T-helper 2 cell treated with Interferon-gamma antibody and Interleukin-4, amounts not matched to agents 100 ng/mL and 5 ng/mL, for 36 hours (primary cell): ENCODE results near the gene UROD. TPM values are rescaled to one million over a fixed set of nuclear protein-coding genes. Genes with fewer than 3 reads are reported as not detected.
"Not testable (repeated sequence)": the region's sequence is repeated elsewhere in the genome, so short reads cannot be mapped to it uniquely, and the experiment has no call there.

Experiments
- intact Hi-C: fragments of 100-400 bp; cut with micrococcal nuclease; formaldehyde crosslinking; loops from one replicate; pipeline ENCODE4 v1.15.1; 2023
- total RNA-seq: library from RNA; stranded (reverse); gene quantifications from 2 replicates; pipeline ENCODE4 v1.2.3, GENCODE V29; 2022

The UROD gene
- 62.1 and 64.5 TPM in 2 replicates for total RNA-seq

DNA sequence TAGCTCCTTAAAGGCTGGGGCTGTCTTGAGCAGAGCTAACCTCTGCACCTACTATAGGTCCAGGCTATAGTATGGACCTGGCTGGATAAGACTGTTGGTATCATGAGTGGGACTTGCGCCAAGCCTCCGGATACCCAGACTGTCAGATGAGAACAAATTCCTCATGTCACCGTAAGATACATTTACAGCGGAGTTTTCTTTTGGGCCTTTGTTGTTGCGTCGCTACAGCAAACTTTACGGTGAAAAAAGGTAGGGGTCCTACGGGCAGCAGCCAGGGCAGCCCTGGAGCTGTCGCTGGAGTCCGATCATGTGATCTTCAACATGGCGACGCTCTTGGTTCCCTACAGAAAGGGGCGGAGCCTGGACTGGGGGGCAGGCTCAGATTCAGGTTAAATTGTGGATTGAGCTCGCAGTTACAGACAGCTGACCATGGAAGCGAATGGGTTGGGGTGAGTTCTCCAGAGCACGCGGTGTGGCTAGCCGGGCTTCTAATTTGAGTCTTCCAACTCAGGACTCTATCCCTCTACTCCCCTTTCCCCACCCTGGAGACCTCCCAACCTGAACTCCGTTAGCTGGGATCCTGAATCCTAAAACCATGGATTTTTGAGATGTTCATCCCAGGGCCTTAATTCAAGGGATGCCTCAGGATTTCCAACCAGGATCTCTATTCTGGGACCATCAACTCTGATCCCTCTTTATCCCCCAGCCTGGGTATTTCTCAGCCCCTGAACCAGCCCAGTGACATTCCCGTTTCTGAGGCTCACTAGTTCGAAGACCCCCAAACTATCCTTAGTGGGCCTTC, at the start of gene UROD:
Gene UROD, plus strand, starts transcription at position 418 of the 802 bp plus-strand sequence. Its CDS starts 12 bp downstream, at position 430.
- intact Hi-C loops: loop anchor here (1.0 to 5.0 kb wide), 12 partner anchors 26 to 675 kb away; partner anchors contain the start of genes BEST4, CCDC163, EIF2B3 and GPBP1L1

DNA sequence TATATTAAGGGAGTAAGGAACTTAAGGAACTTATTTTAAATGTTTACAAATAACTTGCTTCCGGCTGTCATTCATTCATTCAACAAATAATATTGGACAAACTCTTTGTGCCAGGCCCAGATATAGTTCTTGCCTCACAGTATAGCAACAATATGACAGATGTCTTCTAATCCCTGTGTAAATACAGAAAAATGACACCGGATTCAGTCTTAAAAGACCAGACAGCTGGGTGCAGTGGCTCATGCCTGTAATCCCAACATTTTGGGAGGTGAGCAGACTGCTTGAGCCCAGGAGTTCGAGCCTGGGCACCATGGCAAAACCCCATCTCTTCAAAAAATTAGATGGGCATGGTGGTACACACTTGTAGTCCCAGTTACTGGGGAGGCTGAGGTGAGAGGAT, 49.3 kb upstream of the UROD start:
- intact Hi-C loops: no loop called here

DNA sequence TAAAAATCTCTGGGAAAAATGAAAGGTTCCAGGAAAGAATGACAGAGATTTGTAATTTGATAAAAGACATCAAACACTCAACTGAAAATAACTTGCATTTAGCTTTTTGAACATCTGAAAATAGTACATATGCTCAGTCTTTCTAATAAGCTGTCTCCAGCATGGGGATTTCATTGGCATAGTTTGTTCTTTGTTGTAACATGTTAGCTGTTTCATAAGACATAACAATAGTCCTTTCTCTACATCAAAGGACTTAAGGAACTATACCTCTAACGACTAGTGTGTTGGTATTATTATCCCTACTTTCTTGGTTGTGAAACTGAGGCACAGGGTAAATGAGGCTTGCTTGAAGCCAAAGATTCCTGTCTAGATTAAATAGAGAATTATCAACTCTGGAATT, 47.7 kb upstream of the UROD start:
- intact Hi-C loops: no loop called here

DNA sequence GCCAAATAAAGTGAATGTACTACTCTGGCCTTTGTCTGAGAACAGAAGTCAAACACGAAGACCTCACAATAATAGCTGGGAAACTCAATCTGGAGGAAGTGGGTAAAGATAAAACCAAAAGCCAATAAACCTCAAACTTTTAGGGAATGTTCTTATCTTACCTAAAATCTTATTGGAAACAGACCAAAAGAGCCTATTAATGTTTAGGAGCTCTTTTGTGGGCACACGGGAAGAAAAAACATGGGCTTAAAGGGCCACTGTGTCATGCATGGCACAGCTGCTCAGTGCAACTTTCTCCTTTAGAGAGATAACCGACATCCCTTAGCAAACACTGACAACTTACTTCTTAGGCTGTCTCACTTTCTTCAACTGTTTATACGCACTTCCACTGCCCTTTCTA, 41.7 kb upstream of the UROD start:
- intact Hi-C loops: no loop called here

DNA sequence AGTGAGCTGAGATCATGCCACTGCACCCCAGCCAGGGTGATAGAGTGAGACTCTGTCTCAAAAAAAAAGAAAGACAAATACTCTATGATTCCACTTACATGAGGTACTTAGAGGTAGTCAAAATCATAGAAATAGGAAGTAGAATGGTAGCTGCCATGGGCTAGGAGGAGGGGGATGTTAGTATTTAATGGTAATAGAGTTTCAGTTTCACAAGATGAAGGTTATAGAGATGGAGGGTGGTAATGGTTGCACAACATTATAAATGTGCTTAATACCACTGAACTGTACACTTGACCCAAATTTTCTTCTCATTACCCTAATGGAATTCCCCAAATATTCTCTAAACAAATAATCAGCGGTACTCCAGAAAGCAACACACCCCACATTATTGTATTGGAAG, 38.4 kb upstream of the UROD start:
- intact Hi-C loops: no loop called here

DNA sequence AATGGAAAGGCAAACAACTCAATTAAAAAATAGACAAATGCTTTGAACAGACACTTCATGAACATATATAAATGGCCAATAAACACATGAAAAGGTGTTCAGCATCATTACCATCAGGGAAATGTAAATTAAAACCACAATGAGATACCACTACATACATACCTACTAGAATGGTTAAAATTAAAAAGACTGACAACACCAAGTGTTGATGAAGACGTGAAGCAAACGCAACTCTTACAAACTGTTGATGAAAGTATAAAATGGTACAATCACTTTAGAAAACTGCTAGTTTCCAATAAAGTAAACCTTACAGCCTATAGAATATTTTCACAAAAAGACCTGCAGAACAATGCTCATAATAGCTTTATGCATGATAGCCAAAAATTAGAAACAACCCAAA, 35.8 kb upstream of the UROD start:
- intact Hi-C loops: no loop called here

DNA sequence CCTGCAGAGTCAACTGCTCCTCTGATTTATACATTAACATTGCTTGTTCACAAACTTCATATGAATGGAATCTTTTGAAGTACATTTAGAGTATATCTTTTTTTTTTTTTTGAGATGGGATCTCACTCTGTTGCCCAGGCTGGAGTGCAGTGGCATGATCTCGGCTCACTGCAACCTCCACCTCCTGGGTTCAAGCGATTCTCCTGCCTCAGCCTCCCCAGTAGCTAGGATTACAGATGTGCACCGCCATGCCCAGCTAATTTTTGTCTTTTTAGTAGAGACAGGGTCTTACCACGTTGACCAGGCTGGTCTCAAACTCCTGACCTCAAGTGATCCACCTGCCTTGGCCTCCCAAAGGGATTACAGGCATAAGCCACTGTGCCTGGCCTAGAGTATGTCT, 34.7 kb upstream of the UROD start:
- intact Hi-C loops: not testable (repeated sequence)

DNA sequence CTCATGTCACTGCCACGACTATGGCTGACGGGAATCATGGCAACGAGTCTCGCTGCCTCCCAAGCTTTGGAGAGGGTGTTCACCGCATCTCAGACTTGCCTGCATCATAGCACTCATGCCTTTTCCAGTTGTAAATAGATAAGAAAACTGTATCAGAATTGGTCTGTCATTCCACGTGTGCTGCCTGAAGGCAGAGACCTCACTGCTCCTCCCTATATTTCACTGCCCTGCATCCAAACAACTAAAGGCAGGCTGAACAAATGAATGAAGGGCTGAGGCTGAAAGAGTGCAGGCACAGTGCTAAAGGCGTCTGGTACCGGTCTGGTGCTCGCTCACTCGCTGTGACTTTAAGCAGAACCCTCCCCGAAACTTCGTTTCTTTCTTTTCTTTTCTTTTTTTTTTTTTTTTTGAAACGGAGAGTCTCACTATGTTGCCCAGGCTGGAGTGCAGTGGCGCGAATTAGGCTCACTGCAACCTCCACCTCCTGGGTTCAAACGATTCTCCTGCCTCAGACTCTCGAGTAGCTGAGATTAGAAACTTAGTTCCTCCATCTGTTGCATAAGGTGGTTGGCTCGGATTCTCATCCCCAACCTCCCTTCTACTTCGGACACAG, 26.2 kb upstream of the UROD start:
- intact Hi-C loops: loop anchor here (1.0 to 2.0 kb wide), 6 partner anchors 26 to 505 kb away; partner anchors contain the start of genes TESK2 and UROD

DNA sequence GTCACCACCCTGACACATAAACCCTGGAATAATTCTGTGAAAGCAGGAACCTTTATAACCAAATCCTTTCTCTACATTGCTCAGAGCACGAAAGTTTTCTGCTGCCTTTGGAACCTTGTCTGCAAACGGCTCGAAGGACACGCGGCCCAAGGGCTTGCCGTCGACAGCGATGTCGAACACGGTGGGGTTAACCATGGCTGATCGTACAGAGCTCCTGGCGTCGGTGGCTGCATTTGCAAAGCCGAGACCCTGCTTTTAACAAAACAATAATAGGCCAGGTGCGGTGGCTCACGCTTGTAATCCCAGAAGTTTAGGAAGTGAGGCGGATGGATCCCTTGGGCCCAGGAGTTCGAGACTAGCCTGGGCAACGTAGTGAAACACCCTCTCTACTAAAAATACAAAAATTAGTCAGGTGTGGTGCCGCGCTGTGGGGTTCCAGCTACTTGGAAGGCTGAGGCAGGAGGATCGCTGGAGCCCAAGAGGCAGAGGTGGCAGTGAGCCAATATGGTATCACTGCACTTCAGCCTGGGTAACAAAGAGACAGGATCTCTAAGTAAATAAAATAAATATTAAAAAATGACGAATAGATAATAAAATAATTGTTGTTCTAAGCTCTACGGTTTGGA, 23.4 kb upstream of the UROD start:
- intact Hi-C loops: no loop called here

DNA sequence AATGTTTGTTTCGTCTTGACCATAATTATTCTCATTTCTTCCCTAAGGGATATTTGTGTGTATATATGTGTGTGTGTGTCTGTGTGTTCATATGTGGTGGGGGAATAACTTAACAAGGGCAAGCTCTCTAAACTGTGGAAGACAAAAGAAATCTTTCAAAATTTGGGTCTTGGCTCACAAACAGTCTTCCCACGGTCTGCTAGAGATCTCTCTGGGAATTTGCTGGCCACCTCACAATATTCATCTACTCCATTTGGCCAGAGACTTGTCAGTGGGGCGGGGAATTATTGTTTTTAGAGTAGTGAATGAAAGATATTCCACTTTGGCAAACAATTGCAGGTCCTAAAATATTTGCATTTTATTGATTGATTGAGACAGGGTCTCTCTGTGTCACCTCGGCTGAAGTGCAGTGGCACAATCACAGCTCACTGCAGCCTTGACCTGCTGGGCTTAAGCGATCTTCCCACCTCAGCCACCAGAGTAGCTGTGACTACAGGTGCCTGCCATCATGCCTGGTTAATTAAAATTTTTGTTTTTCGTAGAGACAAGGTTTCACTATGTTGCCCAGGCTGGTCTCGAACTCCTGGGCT, 17.6 kb upstream of the UROD start:
- intact Hi-C loops: no loop called here

DNA sequence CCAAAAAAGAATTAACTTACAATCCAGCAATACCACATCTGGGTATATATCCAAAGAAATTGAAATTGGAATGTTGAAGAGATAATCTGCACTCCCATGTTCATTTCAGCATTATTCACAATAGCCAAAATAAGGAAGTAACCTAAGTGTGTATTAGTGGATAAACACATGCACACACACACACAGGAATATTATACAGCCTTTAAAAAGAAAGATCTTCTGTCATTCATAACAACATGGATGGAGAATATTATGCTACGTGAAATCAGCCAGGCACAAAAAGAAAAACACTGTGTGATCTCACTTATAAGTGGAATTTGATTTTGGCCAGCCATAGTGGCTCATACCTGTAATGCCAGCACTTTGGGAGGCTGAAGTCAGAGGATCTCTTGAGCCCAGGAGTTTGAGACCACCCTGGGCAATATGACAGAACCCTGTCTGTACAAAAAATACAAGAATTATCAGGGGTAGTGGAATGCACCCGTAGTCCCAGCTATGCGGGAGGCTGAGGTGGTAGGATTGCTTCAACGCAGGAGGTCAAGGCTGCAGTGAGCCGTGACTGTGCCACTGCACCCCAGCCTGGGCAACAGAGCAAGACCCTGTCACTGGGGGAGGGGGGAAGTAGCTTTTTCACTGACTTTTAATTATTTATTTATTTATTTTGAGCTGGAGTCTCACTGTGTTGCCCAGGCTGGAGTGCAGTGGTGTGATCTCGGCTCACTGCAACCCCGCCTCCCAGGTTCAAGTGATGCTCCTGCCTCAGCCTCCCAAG, 16.4 kb upstream of the UROD start:
- intact Hi-C loops: no loop called here

DNA sequence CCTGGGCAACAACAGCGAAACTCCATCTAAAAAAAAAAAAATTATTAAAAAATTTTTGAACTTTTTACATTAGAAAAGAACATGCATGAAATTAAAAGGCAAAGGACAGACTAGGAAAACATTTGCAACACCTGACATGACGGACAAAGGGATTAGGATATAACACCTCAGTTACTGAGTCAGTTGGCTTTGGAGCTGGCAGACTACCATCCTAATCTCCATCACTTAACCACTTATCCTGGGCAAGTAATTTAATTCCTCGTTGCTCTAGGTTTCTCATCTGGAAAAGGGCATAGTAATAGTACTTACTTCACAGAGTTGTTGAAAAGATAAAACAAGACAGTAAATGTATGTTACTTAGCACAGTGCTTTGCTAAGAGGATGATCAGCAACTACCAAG, 12.8 kb upstream of the UROD start:
- intact Hi-C loops: no loop called here

DNA sequence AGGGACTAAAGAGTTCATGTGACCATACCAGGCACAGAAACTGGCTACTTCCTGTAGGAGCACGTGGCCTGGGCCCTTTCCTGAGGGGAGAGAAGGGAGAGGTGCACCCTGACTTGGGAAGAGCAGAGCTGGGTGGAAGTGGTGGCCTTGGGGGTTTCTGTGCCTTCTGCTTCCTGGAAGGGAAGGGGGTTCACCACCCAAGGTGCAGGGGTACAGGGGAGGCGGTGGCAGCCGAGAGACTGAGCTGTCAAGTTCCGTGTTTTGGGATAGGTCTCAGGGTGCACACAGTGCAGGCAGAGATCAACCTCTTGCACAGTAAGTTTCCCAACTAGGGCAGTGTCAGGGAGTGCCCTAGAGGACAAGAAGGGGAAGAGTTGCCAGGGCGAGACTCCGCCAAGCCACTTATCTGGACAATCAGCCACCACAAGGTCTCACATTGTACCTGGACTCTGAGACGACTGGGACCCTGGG, 11.0 kb upstream of the UROD start:
- intact Hi-C loops: no loop called here

DNA sequence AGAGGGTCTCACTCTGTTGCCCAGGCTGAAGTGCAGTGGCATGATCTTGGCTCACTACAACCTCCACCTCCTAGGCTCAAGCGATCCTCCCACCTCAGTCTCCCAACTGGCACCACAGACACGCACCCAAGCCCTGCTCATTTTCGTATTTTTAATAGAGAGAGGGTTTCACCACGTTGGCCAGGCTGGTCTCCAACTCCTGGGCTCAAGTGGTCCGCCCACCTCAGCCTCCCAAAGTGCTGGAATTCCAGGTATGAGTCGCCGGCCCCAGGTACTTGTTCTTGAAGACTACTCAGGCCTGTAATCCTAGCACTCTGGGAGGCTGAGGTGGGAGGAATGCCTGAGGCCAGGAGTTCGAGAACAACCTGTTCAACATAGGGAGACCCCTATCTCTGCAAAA, 10.5 kb upstream of the UROD start:
- intact Hi-C loops: not testable (repeated sequence)

DNA sequence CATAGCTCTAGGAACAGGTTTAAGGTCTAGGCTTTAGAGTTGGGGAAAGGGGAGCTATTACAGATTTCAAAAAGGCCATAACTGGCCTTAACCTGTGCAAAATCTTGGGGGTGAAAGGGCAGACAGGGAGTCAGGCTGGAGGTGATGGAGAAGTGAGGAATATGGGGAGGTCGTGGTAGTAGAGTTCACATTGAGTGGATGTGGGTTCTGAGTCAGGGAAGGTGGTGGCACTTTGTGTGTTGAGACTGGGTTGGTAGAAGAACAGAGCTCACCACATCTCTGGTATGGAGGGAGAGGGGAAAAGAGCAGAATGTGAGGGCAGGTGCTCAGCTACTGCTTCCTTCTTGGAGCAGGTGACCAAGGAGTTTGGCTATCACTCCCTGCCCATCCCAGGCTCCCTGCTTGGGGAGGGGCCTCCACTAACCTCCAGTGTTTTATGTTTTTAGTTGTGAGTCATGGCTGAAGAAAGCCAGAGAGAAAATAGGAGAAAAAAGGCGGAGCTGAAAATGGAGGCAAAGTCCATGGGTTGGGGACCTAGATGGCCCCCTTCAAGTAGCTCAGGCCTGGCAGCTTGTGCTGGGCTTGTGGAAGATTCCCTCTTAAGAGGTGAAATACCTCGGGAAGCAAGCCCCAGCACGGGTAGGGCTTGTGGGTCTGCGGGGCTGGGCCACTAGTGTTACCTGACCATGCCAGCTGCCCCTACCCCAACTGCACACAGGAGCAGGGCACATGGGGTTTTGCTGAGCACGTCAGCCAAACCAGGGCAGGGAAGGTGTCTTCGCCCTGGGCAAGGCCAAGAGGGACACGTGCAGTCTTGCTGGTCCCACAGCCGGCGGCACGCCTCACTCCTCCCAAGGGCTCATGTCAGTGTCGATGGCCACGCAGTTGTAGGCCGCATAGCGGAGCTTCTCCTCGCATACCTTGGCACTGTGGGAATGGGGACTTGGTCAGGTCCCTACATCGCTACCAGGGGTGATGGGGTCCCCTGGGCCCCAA, 9.1 kb upstream of the UROD start:
- intact Hi-C loops: no loop called here

DNA sequence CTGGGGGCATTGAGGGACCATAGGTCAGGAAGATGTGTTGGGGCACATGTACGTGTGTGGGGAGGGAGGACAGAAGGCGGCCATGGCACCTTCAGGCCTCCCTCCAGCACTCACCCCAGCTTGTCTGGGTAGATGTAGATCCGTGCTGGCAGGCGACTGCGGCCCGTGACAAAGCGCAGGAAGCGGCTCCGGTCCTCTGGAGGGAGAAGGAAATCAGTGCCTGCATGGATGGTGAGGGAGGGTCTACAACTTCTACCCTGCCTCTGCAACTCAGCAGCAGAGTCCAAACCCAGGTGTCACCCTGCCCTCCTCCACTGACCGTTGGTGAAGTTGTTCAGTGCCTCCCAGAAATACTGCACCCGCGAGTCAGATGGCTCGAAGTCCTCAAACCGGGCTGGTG, 8.3 kb upstream of the UROD start:
- intact Hi-C loops: no loop called here

DNA sequence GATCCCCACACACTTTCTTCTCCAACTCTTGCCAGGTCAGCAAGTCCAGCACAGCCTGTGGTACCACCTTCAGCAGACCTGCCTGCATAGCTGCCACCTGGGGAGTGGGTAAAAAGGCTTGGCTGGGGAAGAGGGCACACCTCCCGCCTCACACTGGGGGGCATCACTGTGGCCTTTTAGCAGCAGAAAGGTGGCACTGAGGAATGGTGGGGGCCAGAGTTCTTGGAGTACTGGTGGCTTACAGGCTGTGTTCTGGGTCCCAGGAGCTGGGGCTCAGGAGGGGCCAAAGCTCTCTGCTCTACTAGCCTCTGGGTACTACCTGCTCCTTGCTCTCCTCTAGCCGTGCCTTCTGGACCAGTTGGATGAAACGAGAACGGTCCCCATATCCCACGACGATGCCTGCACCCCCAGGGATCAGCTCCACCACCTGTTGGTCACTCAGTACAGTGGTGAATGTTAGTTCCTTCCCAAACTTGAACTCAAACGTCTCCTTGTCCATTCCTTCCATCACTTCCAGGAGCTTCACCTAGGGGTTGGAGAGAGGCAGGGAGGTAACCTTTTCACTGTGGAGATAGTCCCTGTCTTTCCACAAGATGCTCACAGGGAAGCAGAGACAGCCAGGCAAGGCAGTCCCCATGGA, 7.7 kb upstream of the UROD start:
- intact Hi-C loops: no loop called here

DNA sequence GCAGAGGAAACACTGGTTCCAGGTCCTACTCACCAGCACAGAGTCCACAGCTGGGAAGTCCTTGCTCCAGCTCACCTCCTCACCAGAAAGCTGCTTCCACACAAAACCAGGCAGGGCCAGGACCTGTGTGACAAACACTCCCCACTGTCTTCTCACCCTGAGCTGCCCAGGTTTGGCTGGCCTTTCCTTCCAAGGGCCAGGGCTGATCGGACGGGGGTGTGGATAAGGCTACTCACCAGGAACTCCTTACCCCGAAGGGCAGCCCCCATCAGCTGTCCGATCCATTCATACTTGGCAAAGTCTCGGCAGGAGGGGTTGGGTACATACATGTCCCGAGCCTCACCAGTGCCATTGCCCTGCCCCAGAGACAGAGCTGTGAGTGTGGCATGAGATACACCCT, 6.3 kb upstream of the UROD start:
- intact Hi-C loops: no loop called here

DNA sequence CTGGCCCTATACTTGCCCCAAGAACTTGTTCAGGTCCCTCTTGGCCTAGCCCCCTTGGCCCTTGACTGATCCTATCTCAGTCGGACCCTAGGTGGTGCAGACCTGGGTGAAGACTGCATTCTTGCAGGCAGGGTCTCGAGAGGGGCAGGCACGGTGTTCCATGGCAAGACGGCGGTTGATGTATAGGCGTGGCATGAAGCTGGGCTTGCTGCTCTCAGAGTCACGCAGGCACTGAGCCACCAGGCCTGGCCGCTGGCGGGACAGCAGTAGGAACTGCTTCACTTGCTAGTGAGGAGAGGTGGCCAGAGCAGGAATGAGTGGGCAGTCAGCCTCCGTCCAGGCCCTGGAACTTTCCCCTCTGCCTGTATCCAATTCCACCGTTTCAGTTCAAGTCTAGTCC, 4.7 kb upstream of the UROD start:
- intact Hi-C loops: no loop called here
